GM12865 (cell line): ENCODE data around the gene BCAR3.
"Not testable (repeated sequence)": the region's sequence is repeated elsewhere in the genome, so short reads cannot be mapped to it uniquely, and the experiment has no call there.

Experiments
- DNase-seq: peaks from one replicate; pipeline ENCODE4 v3.0.0; 2010; ENCODE audit warnings: low read depth
- H3K4me3 ChIP-seq: 2 replicates; pipeline ENCODE4 v1.5.1; 2011; ENCODE audit warnings: mild to moderate bottlenecking, low read depth, low read length, control low read depth
- TF ChIP-seq, protein P1 (sequence below): IDR thresholded peaks from 2 replicates; pipeline ENCODE4 v1.5.1; 2011; ENCODE audit warnings: low read length, control low read depth, low read depth, inconsistent platforms; ENCODE audit not compliant: insufficient read depth; ENCODE audit errors: missing control alignments

BCAR3 gene

DNA sequence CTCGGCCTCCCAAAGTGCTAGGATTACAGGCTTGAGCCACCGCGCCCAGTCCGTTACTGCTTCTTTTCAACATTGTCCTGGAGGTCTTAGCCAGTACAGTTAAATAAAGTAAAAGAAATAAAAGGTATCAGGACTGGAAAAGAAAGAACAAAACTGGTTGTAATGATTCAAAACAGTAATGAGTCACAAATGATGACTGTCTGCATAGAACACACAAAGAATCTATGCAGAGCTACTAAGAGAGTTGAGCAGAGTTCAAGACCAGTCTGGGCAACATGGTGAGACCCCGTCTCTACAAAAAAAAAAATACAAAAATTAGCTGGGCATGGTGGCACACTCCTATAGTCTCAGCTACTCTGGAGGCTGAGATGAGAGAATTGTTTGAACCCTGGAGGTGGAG is 23.4 kb downstream of the BCAR3 start:
- TF ChIP-seq, protein P1, sequence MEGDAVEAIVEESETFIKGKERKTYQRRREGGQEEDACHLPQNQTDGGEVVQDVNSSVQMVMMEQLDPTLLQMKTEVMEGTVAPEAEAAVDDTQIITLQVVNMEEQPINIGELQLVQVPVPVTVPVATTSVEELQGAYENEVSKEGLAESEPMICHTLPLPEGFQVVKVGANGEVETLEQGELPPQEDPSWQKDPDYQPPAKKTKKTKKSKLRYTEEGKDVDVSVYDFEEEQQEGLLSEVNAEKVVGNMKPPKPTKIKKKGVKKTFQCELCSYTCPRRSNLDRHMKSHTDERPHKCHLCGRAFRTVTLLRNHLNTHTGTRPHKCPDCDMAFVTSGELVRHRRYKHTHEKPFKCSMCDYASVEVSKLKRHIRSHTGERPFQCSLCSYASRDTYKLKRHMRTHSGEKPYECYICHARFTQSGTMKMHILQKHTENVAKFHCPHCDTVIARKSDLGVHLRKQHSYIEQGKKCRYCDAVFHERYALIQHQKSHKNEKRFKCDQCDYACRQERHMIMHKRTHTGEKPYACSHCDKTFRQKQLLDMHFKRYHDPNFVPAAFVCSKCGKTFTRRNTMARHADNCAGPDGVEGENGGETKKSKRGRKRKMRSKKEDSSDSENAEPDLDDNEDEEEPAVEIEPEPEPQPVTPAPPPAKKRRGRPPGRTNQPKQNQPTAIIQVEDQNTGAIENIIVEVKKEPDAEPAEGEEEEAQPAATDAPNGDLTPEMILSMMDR, result no peak
- DNase-seq, result no peak
- no peak overlapping the region for H3K4me3 ChIP-seq

DNA sequence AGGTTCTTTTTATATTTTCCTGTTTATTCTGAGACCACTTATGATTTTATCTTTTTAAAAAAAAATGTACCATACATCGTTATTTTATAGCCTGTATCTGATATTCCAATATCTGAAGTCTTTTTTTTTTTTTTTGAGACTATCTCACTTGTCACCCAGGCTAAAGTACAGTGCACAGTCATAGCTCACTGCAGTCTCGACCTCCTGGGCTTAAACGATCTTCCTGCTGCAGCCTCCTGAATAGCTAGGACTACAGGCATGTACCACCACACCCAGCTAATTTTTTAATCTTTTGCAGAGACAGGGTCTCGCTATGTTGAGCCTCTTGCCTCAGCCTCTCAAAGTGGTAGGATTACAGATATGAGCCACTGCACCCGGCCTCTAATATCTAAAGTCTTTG is 25.1 kb downstream of the BCAR3 start:
- DNase-seq, result no peak
- TF ChIP-seq, protein P1, result no peak

DNA sequence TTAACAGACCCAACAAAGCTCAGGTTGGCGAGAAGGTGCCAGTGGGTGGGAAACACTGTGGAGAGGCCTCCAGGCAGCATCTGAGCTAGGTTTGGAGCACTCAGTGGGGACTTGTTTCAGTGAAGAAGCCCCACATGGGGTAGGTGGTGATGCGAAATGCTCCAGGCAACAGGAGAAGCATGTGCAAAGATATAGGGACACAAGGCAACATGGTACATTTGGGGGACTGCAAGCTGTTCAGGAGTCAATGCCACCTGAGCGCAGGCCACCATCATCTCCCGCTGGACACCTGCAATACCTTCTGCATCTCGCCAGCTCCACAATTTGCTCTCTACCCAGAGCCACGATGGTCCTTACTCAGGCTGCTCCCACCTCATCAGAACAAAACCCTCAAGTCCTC is 28.0 kb downstream of the BCAR3 start:
- H3K4me3 ChIP-seq, result no peak overlapping the region
- TF ChIP-seq, protein P1, result no peak
- DNase-seq, result no peak

More for the DNA sequence above, 25.1 kb downstream of the BCAR3 start:
- H3K4me3 ChIP-seq, result no peak overlapping the region

DNA sequence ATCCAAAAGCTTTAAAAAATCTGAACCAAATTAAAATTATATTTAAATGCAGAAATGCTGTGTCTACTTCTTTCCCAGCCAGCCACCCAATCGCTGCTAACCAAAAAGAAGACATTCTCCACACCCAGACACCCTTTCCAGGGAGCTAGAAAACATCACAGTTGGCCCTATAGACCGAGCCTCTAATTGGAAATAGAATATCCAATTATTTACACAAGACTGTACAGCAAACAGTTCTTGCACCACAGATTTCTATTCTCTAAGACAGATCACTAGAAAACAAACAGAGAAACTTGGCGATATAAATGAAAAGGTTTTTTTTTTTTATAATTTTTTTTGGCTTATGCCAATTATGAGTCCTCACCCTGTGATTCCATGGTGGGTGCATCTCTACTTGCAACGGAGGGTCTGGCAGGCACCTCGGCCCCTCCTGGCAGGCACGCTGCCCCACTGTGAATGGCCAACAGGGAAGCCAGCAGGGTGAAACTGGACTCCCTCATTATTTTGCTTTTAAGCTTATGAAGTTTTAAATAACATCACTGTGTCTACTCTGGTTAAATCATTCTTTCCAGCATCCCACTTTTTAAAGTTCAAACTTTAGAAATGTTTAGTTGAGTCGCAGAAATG is 29.2 kb downstream of the BCAR3 start:
- DNase-seq, result no peak
- no peak overlapping the region for H3K4me3 ChIP-seq
- TF ChIP-seq, protein P1, result no peak

DNA sequence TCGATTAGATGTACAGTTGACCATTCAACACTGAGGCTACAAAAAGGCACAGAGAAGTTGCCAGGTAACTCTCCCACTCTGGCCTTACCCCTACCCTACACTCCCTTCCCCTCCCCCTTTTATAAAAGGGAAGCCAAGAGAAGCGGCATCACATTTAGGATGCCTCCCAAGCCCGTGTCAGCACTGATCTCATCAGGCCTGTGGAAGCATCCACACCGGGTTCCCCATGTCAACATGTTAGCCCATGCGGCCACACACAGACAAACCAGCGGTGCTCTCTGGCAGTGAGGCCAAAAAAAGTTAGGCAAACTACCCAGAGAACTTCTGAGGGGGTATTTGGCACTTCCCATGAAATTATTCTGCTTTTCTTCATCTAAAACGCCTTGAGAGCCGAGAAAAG is 29.9 kb downstream of the BCAR3 start:
- TF ChIP-seq, protein P1, result no peak
- DNase-seq, result no peak
- no peak overlapping the region for H3K4me3 ChIP-seq

DNA sequence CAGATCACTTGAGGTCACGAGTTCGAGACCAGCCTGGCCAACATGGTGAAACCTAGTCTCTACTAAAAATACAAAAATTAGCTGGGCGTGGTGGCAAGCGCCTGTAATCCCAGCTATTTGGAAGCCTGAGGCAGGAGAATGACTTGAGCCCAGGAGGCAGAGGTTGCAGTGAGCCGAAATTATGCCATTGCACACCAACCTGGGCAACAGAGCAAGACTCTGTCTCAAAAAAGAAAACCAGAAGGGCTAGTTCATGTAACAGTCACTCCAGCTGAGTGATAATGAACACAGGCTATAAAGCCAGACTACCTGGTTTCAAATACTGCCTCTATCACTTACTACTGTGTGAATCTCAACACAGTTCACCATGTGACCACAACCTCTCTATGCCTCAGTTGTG is 31.5 kb downstream of the BCAR3 start:
- not testable (repeated sequence) for DNase-seq, H3K4me3 ChIP-seq

DNA sequence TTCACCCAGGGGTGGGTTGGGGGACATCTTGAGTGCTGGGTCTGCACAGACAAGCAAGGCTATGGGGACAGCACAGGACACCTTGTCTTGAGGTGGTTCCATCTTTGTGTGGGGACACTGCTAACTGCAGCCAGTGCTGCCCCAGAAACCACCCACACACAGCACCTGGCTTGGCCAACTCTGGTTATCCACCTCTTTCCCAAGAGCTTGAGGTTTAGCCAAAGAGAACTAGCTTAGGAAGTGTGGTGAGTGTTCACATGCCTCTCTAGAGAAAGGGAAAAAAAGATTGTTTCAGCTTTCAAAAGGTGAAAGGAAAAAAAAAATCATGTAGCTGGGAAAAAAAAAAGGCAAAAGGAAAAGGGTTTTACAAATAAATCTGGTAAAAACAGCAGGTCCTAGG is 32.4 kb downstream of the BCAR3 start:
- DNase-seq, result no peak
- H3K4me3 ChIP-seq, result no peak overlapping the region
- TF ChIP-seq, protein P1, result no peak
